Fibroblast of lung (primary cell): Measurements from ENCODE around the gene TNK2. TPM values are rescaled to one million over a fixed set of nuclear protein-coding genes. Genes with fewer than 3 reads are reported as not detected.

Source experiments
- DNase-seq, 2 donors: peaks; one replicate each; pipeline versions ENCODE4 v3.0.0 to v3.0.0-alpha.2; 2010; ENCODE audit warnings: low read depth in 2 of 2
- H2AFZ ChIP-seq: 2 replicates; pipeline ENCODE4 v1.5.1; 2012; ENCODE audit warnings: low read length, control low read depth, inconsistent platforms
- H3K27ac ChIP-seq: 2 replicates; pipeline ENCODE4 v1.5.1; 2011; ENCODE audit warnings: low read length, control low read depth; ENCODE audit not compliant: insufficient read depth
- H3K27me3 ChIP-seq: 2 replicates; pipeline ENCODE4 v1.5.1; 2011; ENCODE audit warnings: mild to moderate bottlenecking, low read length; ENCODE audit not compliant: control insufficient read depth, insufficient read depth
- H3K36me3 ChIP-seq: 2 replicates; pipeline ENCODE4 v1.5.1; 2011; ENCODE audit warnings: low read length; ENCODE audit not compliant: control insufficient read depth, insufficient read depth
- H3K4me1 ChIP-seq: 2 replicates; pipeline ENCODE4 v1.5.1; 2011; ENCODE audit warnings: low read length; ENCODE audit not compliant: control insufficient read depth, insufficient read depth; ENCODE audit errors: extremely low read depth
- H3K4me2 ChIP-seq: 2 replicates; pipeline ENCODE4 v1.5.1; 2011; ENCODE audit warnings: low read length, control low read depth; ENCODE audit not compliant: insufficient read depth; ENCODE audit errors: extremely low read depth
- H3K4me3 ChIP-seq, 4 experiments: fragments of 200-600 bp in 1 of 4; sonication (generic) in 1 of 4; replicated peaks in 1 of 4; 2 replicates each; pipeline ENCODE4 v1.5.1; 2011 to 2016; ENCODE audit warnings: low read length in 4 of 4, low read depth in 3 of 4, mild to moderate bottlenecking in 3 of 4, control low read depth in 2 of 4, inconsistent platforms in 1 of 4, mixed read lengths in 1 of 4; ENCODE audit not compliant: insufficient read depth in 1 of 4; ENCODE audit errors: control extremely low read depth in 1 of 4
- H3K79me2 ChIP-seq: 2 replicates; pipeline ENCODE4 v1.5.1; 2012; ENCODE audit warnings: mild to moderate bottlenecking, low read length, inconsistent platforms; ENCODE audit not compliant: control insufficient read depth, insufficient read depth
- H3K9ac ChIP-seq: 2 replicates; pipeline ENCODE4 v1.5.1; 2011; ENCODE audit warnings: mild to moderate bottlenecking, low read length, control low read depth; ENCODE audit not compliant: insufficient read depth
- H3K9me3 ChIP-seq: 2 replicates; pipeline ENCODE4 v1.5.1; 2012; ENCODE audit warnings: low read depth, low read length; ENCODE audit not compliant: control insufficient read depth, insufficient read depth
- H4K20me1 ChIP-seq: 2 replicates; pipeline ENCODE4 v1.5.1; 2011; ENCODE audit warnings: low read length; ENCODE audit not compliant: control insufficient read depth, insufficient read depth; ENCODE audit errors: extremely low read depth
- CTCF ChIP-seq, 2 donors: IDR thresholded peaks in 1 of 2; conservative IDR thresholded peaks in 1 of 2; 1 replicate in 1 of 2; 2 replicates in 1 of 2; pipeline ENCODE4 v1.5.1; 2011 to 2012; ENCODE audit warnings: low read length in 2 of 2, control low read depth in 1 of 2, inconsistent platforms in 1 of 2, low read depth in 1 of 2, mild to moderate bottlenecking in 1 of 2
- EZH2 ChIP-seq: IDR thresholded peaks from 2 replicates; pipeline ENCODE4 v1.5.1; 2012; ENCODE audit warnings: low read length, control low read depth, mild to moderate bottlenecking; ENCODE audit errors: missing control alignments
- polyA plus RNA-seq, 2 donors: library from polyadenylated mRNA; depleted of rRNA in 1 of 2; stranded (reverse) in 1 of 2; unstranded in 1 of 2; fragments of >200 nt; gene quantifications; 2 replicates each; pipeline ENCODE4 v1.2.1, GENCODE V29; 2011 to 2012; ENCODE audit warnings: missing spikeins in 1 of 2
- total RNA-seq: library from RNA; depleted of rRNA; stranded (reverse); fragments of >200 nt; gene quantifications from 2 replicates; pipeline ENCODE4 v1.2.1, GENCODE V29; 2014

The TNK2 gene
- total and polyA plus RNA-seq, 2 donors (not counting 1 experiment from before 2014, with no cell fraction given): 2.5 to 10.7 TPM

GRCh38 chr3:195829897-195830254, 78.5 kb downstream of the TNK2 start:
- Histone ChIP-seq H3K4me1 (no peaks in the 10 kb centered on the region), H3K27ac (no peak overlapping the region), H3K36me3 (no peaks in the 10 kb centered on the region), H4K20me1 (no peaks in the 10 kb centered on the region), H3K4me2 (no peak overlapping the region), H3K79me2 (no peaks in the 10 kb centered on the region), H3K9me3 (no peaks in the 10 kb centered on the region), H3K27me3 (peaks cover 4% of the 10 kb centered on the region), H2AFZ (no peak overlapping the region), H3K9ac (no peak overlapping the region), H3K4me3 (no peak overlapping the region)
- DNase-seq: no peak
- no peak for TF ChIP-seq CTCF (conservative IDR thresholded peaks at IDR 0.05 in 1 of 2, IDR thresholded peaks at IDR 0.05 in 1 of 2; ENCODE audit: low read depth in 1 of 2, low read length in 2 of 2)
- no peak for TF ChIP-seq EZH2

GRCh38 chr3:195828762-195829161, 79.6 kb downstream of the TNK2 start:
- no peak for DNase-seq
- TF ChIP-seq EZH2: no peak
- TF ChIP-seq CTCF (conservative IDR thresholded peaks at IDR 0.05 in 1 of 2, IDR thresholded peaks at IDR 0.05 in 1 of 2; ENCODE audit: low read depth in 1 of 2, low read length in 2 of 2): no peak
- H2AFZ ChIP-seq: no peak overlapping the region
- H3K27me3 ChIP-seq: peaks cover 6% of the 10 kb centered on the region
- H3K4me1 ChIP-seq: no peaks in the 10 kb centered on the region
- H3K79me2 ChIP-seq: no peaks in the 10 kb centered on the region
- H3K36me3 ChIP-seq: no peaks in the 10 kb centered on the region
- H3K27ac ChIP-seq: no peak overlapping the region
- H3K4me2 ChIP-seq: no peak overlapping the region
- no peaks in the 10 kb centered on the region for H4K20me1 ChIP-seq
- H3K4me3 ChIP-seq: no peak overlapping the region
- no peaks in the 10 kb centered on the region for H3K9me3 ChIP-seq
- no peak overlapping the region for H3K9ac ChIP-seq

- Histone ChIP-seq H3K4me2 (no peak overlapping the region), H2AFZ (no peak overlapping the region), H3K36me3 (no peaks in the 10 kb centered on the region), H4K20me1 (no peaks in the 10 kb centered on the region), H3K9ac (no peak overlapping the region), H3K4me1 (no peaks in the 10 kb centered on the region), H3K79me2 (no peaks in the 10 kb centered on the region), H3K27ac (no peak overlapping the region), H3K27me3 (peaks cover 6% of the 10 kb centered on the region), H3K9me3 (no peaks in the 10 kb centered on the region), H3K4me3 (no peak overlapping the region)
- TF ChIP-seq EZH2 (no peak), CTCF (conservative IDR thresholded peaks at IDR 0.05 in 1 of 2, IDR thresholded peaks at IDR 0.05 in 1 of 2; ENCODE audit: low read depth in 1 of 2, low read length in 2 of 2) (no peak)
- DNase-seq: no peak
Measured at GRCh38 chr3:195825857-195826804, 82.2 kb downstream of the TNK2 start.
